Measurements from ENCODE around the gene TBR1.

TBR1 gene

DNA sequence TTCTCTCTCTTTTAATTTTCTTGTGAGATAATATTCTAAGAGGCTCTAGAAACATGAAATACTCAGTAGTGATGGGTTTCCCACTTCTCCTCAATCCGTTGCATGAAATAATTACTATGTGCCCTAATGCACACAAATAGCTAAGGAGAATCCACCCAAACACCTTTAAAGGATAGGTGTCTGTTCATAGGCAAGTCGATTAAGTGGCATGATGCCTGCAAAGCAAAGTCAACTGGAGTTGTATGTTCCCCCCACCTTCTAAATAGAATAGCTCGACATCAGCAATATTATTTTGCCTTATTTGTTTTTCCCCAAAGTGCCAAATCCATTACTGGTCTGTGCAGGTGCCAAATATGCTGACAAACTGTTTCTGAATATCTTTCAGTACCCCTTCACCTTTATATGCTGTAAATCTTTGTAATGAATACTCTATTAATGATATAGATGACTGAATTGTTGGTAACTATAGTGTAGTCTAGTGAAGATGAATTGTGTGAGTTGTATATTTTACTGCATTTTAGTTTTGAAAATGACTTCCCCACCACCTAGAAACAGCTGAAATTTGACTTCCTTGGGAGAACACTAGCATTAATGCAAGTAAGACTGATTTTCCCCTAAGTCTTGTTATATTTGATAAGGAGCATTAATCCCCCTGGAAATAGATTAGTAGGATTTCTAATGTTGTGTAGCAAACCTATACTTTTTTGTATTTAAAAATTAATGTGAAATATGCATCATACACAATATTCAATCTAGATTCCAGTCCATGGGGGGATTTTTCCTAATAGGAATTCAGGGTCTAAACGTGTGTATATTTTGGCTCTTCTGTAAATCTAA is 9.0 kb downstream of the TBR1 start:
- Mint-ChIP-seq H3K9me3 (peaks cover 3% of the 10 kb centered on the region), H3K36me3 (ENCODE audit: low read depth) (no peaks in the 10 kb centered on the region), H3K27ac (no peak overlapping the region), H3K4me1 (peaks cover 14% of the 10 kb centered on the region), H3K4me3 (peak overlapping the region; percentile 80), H3K27me3 (ENCODE audit: low read depth, poor library complexity) (peaks cover 100% of the 10 kb centered on the region)
- no peak for DNase-seq
- TF ChIP-seq, protein P1, sequence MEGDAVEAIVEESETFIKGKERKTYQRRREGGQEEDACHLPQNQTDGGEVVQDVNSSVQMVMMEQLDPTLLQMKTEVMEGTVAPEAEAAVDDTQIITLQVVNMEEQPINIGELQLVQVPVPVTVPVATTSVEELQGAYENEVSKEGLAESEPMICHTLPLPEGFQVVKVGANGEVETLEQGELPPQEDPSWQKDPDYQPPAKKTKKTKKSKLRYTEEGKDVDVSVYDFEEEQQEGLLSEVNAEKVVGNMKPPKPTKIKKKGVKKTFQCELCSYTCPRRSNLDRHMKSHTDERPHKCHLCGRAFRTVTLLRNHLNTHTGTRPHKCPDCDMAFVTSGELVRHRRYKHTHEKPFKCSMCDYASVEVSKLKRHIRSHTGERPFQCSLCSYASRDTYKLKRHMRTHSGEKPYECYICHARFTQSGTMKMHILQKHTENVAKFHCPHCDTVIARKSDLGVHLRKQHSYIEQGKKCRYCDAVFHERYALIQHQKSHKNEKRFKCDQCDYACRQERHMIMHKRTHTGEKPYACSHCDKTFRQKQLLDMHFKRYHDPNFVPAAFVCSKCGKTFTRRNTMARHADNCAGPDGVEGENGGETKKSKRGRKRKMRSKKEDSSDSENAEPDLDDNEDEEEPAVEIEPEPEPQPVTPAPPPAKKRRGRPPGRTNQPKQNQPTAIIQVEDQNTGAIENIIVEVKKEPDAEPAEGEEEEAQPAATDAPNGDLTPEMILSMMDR (IDR thresholded peaks at IDR 0.05) = no peak

DNA sequence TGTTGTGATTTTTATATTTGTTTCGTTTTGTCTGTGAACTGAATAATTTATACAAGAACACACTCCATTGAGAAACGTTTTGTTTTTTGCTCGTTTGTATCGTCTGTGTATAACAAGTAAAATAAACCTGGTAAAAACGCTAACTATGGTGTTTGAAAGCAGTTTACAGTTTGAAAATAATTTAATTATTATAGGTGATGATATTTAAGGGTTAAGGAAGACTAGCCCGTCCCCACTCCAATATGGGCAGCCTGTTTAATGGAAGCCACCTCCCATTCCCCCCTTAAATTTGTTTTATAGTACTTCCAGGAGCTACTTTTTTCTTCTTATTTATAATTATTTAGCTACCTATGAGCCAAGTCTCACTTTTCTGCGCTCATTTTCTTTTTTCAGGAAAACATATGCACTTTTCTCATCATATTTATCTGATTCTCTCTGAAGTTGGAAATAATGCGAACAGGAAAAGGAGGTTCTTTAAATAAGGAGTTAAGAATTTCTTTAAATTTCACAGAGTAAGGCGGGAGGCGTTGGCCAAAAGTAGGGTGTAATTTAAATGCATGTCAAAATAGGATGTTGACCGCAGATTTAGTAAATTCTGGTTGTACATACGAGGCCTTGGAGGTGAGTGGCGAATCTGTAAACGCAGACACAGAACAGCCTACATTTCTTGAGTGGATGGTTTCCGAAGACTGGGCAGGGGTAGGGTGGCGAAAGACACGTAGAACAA is 9.8 kb downstream of the TBR1 start:
- Mint-ChIP-seq H3K27me3 (ENCODE audit: low read depth, poor library complexity) (peaks cover 100% of the 10 kb centered on the region), H3K4me1 (peaks cover 14% of the 10 kb centered on the region), H3K9me3 (no peaks in the 10 kb centered on the region), H3K4me3 (no peak overlapping the region), H3K36me3 (ENCODE audit: low read depth) (no peaks in the 10 kb centered on the region), H3K27ac (no peak overlapping the region)
- no peak for DNase-seq
- TF ChIP-seq, protein P1 (IDR thresholded peaks at IDR 0.05) = no peak

DNA sequence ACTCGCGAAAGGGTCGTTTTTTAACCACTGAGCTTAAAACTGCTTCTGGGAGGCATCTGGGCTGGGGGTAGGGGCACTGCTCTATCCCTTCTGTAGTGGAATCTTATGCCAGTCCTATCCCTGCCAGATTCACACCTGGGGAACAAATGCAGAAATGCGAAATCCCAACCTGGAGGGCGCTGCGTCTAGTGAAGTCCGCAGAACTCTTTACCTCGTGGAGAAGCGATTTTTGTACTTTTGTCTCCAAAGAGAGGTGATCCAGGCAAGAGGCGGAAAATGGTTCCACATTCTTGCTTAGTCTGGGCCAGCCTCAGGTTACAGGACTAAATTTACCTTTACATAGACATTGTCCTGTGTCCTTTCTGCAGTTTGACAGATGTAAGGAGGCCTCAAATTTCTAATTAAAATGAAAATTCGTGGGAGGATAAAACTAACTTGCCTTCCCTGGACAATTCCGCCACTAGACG is 10.4 kb downstream of the TBR1 start:
- peak overlapping the region; percentile 65 for H3K4me3 Mint-ChIP-seq
- TF ChIP-seq, protein P1 (IDR thresholded peaks at IDR 0.05) = peak; percentile 37
- peaks cover 14% of the 10 kb centered on the region for H3K4me1 Mint-ChIP-seq
- H3K9me3 Mint-ChIP-seq = no peaks in the 10 kb centered on the region
- DNase-seq = peak; percentile 5
- no peaks in the 10 kb centered on the region for H3K36me3 Mint-ChIP-seq (ENCODE audit: low read depth)
- H3K27me3 Mint-ChIP-seq (ENCODE audit: low read depth, poor library complexity) = peaks cover 100% of the 10 kb centered on the region
- no peak overlapping the region for H3K27ac Mint-ChIP-seq

DNA sequence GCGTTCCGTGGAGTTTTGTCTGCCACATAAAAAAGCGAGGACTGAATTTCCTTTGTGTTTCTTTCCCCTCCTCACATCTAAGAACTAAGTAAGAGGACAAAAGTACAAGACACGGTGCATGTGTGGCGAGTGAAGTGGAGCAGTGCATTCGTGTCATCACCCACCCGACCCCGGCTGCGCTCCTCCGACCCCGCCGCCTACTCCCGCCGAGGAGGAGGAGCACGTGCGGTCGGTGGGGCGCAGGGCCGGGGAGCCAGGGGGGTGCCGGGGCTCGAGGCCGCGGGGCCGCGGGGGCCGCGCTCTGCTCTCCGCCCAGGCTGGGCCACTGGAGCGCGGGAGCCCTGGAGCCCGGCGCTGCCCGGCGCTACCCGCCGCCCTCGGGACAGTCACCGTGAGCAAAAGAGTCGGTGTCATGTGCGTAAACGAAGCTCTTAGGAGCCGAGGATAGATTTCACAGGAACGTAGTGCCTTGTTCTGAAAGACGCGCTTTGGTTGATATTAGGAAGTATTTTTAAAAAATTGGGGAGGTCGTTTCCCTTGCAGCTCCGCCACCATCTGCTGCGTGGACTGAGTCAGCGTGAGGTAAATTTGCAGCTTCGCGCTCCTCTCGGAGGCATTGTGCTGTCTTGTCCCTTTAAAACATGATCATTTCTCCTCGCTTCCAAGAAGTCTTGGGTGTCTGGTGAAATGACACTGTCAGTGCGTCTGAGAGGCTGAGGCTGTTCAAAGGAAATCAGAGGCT is 11.0 kb downstream of the TBR1 start:
- H3K36me3 Mint-ChIP-seq (ENCODE audit: low read depth) = no peaks in the 10 kb centered on the region
- H3K27me3 Mint-ChIP-seq (ENCODE audit: low read depth, poor library complexity) = peaks cover 100% of the 10 kb centered on the region
- TF ChIP-seq, protein P1 (IDR thresholded peaks at IDR 0.05) = no peak
- H3K27ac Mint-ChIP-seq = no peak overlapping the region
- H3K4me3 Mint-ChIP-seq = peak overlapping the region; percentile 75
- H3K9me3 Mint-ChIP-seq = no peaks in the 10 kb centered on the region
- peak; percentile 56 for DNase-seq
- peaks cover 14% of the 10 kb centered on the region for H3K4me1 Mint-ChIP-seq

DNA sequence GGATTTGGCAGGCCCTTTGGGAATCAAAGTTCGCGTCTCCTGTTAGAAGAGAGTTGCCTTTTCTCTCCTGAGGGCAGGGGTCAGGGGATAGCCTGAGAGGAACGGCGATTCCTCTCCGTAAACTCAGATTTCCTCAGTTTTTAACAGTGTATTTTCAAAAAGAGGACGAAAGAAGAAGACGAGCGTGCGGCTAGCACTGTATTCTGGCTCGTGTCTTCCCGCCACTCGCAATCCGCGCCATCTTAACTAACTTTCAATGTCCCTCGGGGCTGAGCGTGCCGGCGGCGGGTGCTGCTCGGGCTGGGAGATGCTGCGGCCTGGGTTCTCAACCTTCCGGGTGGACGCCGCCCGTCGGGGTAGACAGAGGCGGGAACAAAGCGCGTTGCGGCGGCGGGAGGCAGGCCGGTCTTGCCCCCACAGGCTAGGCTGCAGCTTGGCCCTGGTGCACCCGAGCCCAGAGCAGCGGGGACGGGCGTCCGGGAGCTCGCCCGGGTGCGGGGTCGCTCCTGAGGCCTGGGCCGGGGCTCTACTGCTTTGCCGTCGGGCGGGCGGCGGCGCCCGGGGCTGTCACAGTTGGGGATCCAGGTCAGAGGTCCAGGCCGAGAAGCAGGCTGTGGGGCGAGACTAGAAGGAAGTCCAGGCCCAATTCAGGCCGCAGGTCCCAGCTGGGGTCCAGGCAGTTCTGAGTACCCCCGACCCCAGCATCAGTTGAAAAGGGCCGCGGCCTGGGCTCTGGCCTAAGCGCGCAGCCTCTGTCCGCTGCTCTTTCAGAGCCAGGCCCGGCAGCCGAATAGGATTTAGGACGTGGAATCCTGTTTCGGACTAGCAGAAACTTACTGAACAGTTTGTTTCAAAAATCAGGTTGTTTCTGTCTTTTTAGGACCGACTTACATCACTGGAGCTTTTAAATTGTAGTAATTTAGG is 11.8 kb downstream of the TBR1 start:
- H3K4me1 Mint-ChIP-seq = peaks cover 14% of the 10 kb centered on the region
- H3K9me3 Mint-ChIP-seq = no peaks in the 10 kb centered on the region
- H3K27ac Mint-ChIP-seq = no peak overlapping the region
- peak overlapping the region; percentile 75 for H3K4me3 Mint-ChIP-seq
- no peaks in the 10 kb centered on the region for H3K36me3 Mint-ChIP-seq (ENCODE audit: low read depth)
- TF ChIP-seq, protein P1 (IDR thresholded peaks at IDR 0.05) = no peak
- H3K27me3 Mint-ChIP-seq (ENCODE audit: low read depth, poor library complexity) = peaks cover 100% of the 10 kb centered on the region
- DNase-seq = peak; percentile 25
